DND-41 (cell line): ENCODE results near the gene AOPEP.

Source experiments
- ATAC-seq: fragments of 200-7000 bp; cut with Tn5 transposase; 3 replicates; pipeline ENCODE4 v1.9.1; 2021; ENCODE audit warnings: low read depth; ENCODE audit not compliant: insufficient read depth
- DNase-seq: peaks from one replicate; pipeline ENCODE4 v3.0.0-alpha.2; 2020
- H2AFZ ChIP-seq: 2 replicates; pipeline ENCODE4 v1.6.0; 2012; ENCODE audit warnings: low read depth, low read length
- H3K27ac ChIP-seq: 2 replicates; pipeline ENCODE4 v1.5.1; 2012; ENCODE audit warnings: low read length, inconsistent platforms
- H3K27me3 ChIP-seq: fragments of 200-600 bp; sonication (generic); 2 replicates; pipeline ENCODE4 v1.6.0; 2012; ENCODE audit warnings: low read length, mild to moderate bottlenecking, inconsistent platforms; ENCODE audit not compliant: insufficient read depth, poor library complexity
- H3K36me3 ChIP-seq: 2 replicates; pipeline ENCODE4 v1.5.1; 2012; ENCODE audit warnings: low read length, inconsistent platforms; ENCODE audit not compliant: insufficient read depth
- H3K4me1 ChIP-seq: 2 replicates; pipeline ENCODE4 v1.5.1; 2012; ENCODE audit warnings: mild to moderate bottlenecking, low read length; ENCODE audit not compliant: insufficient read depth
- H3K4me2 ChIP-seq: 2 replicates; pipeline ENCODE4 v1.6.0; 2012; ENCODE audit warnings: mild to moderate bottlenecking, moderate library complexity, low read length, inconsistent platforms; ENCODE audit not compliant: insufficient read depth
- H3K4me3 ChIP-seq, 2 experiments: fragments of 200-600 bp in 1 of 2; shearing (Covaris generic) in 1 of 2; 2 replicates each; pipeline ENCODE4 v1.5.1; 2012 to 2016; ENCODE audit warnings: inconsistent platforms in 2 of 2, low read length in 2 of 2, mild to moderate bottlenecking in 2 of 2, low read depth in 1 of 2, moderate library complexity in 1 of 2
- H3K79me2 ChIP-seq: 2 replicates; pipeline ENCODE4 v1.6.0; 2012; ENCODE audit warnings: low read length, inconsistent platforms; ENCODE audit not compliant: insufficient read depth
- H3K9ac ChIP-seq: 2 replicates; pipeline ENCODE4 v1.6.0; 2012; ENCODE audit warnings: low read depth, mild to moderate bottlenecking, inconsistent platforms, low read length, moderate library complexity
- H3K9me3 ChIP-seq: 2 replicates; pipeline ENCODE4 v1.5.1; 2012; ENCODE audit warnings: low read length, moderate library complexity, mild to moderate bottlenecking, inconsistent platforms; ENCODE audit not compliant: insufficient read depth, severe bottlenecking
- H4K20me1 ChIP-seq: 2 replicates; pipeline ENCODE4 v1.6.0; 2012; ENCODE audit warnings: low read length; ENCODE audit not compliant: insufficient read depth
- CTCF ChIP-seq: IDR thresholded peaks from 2 replicates; pipeline ENCODE4 v1.5.1; 2012; ENCODE audit warnings: borderline replicate concordance, low read length, moderate library complexity, mild to moderate bottlenecking; ENCODE audit not compliant: poor library complexity, severe bottlenecking; ENCODE audit errors: extremely low read depth
- EZH2 ChIP-seq: IDR thresholded peaks from 3 replicates; pipeline ENCODE4 v1.6.1; 2012; ENCODE audit warnings: borderline replicate concordance, low read depth, mild to moderate bottlenecking, moderate library complexity, low read length, inconsistent platforms; ENCODE audit not compliant: severe bottlenecking

The AOPEP gene

GRCh38 chr9:94993160-94993820, 266.8 kb downstream of the AOPEP start:
- no peaks in the 10 kb centered on the region for H3K36me3 ChIP-seq
- TF ChIP-seq CTCF (no peak), EZH2 (no peak)
- no peaks in the 10 kb centered on the region for H3K9me3 ChIP-seq
- H3K4me1 ChIP-seq, result no peaks in the 10 kb centered on the region
- H4K20me1 ChIP-seq, result no peaks in the 10 kb centered on the region
- H3K27ac ChIP-seq, result no peak overlapping the region
- no peak overlapping the region for H3K4me2 ChIP-seq
- no peak overlapping the region for H2AFZ ChIP-seq
- DNase-seq (no peak), ATAC-seq (no peak)
- H3K4me3 ChIP-seq, result no peak overlapping the region
- H3K79me2 ChIP-seq, result no peaks in the 10 kb centered on the region
- H3K9ac ChIP-seq, result no peak overlapping the region
- no peaks in the 10 kb centered on the region for H3K27me3 ChIP-seq

GRCh38 chr9:94993821-94994165, 267.3 kb downstream of the AOPEP start:
- Histone ChIP-seq H2AFZ (no peak overlapping the region), H3K79me2 (no peaks in the 10 kb centered on the region), H3K9ac (no peak overlapping the region), H3K4me3 (no peak overlapping the region), H3K4me1 (no peaks in the 10 kb centered on the region), H3K36me3 (no peaks in the 10 kb centered on the region), H4K20me1 (no peaks in the 10 kb centered on the region), H3K4me2 (no peak overlapping the region), H3K27ac (no peak overlapping the region), H3K9me3 (no peaks in the 10 kb centered on the region), H3K27me3 (no peaks in the 10 kb centered on the region)
- no peak for ATAC-seq
- DNase-seq, result no peak
- no peak for TF ChIP-seq CTCF
- no peak for TF ChIP-seq EZH2

GRCh38 chr9:94995048-94995693, 268.7 kb downstream of the AOPEP start:
- H3K79me2 ChIP-seq, result no peaks in the 10 kb centered on the region
- H3K4me2 ChIP-seq, result no peak overlapping the region
- no peak overlapping the region for H3K4me3 ChIP-seq
- no peaks in the 10 kb centered on the region for H3K27me3 ChIP-seq
- no peak for TF ChIP-seq EZH2
- no peak for TF ChIP-seq CTCF
- no peaks in the 10 kb centered on the region for H3K9me3 ChIP-seq
- H3K27ac ChIP-seq, result no peak overlapping the region
- no peaks in the 10 kb centered on the region for H3K4me1 ChIP-seq
- no peak overlapping the region for H3K9ac ChIP-seq
- no peaks in the 10 kb centered on the region for H3K36me3 ChIP-seq
- ATAC-seq (no peak), DNase-seq (no peak)
- no peaks in the 10 kb centered on the region for H4K20me1 ChIP-seq
- no peak overlapping the region for H2AFZ ChIP-seq
